SKM-1 treated with dmso at 0.1 percent for 144 hours (cell line): ENCODE measurements around the gene FOXB2.
"Not testable (repeated sequence)": the region's sequence is repeated elsewhere in the genome, so short reads cannot be mapped to it uniquely, and the experiment has no call there.

Source experiments
- DNase-seq: peaks from one replicate; lab custom pipeline; 2025; ENCODE audit not compliant: unreplicated experiment; lab: John Stamatoyannopoulos, UW

The FOXB2 gene

GRCh38 chr9:77043743-77044142, 24.3 kb downstream of the FOXB2 start:
- DNase-seq, result not testable (repeated sequence)

- not testable (repeated sequence) for DNase-seq
Observed at GRCh38 chr9:77060681-77061080, 41.2 kb downstream of the FOXB2 start.

- no peak for DNase-seq
Observed at GRCh38 chr9:77063645-77064285, 44.3 kb downstream of the FOXB2 start.

- DNase-seq, result no peak
Observed at GRCh38 chr9:77066388-77066787, 46.9 kb downstream of the FOXB2 start.
